CD4-positive, alpha-beta T cell treated with Interleukin-6 at 100 ng/mL for 8 hours (primary cell): ENCODE data around the gene ATP1B3.
"Not testable (repeated sequence)": the region's sequence is repeated elsewhere in the genome, so short reads cannot be mapped to it uniquely, and the experiment has no call there.

Source experiments
- DNase-seq: peaks from one replicate; pipeline ENCODE4 v3.0.0-alpha.2; 2020; ENCODE audit warnings: mixed read lengths, low spot score

ATP1B3 gene

DNA sequence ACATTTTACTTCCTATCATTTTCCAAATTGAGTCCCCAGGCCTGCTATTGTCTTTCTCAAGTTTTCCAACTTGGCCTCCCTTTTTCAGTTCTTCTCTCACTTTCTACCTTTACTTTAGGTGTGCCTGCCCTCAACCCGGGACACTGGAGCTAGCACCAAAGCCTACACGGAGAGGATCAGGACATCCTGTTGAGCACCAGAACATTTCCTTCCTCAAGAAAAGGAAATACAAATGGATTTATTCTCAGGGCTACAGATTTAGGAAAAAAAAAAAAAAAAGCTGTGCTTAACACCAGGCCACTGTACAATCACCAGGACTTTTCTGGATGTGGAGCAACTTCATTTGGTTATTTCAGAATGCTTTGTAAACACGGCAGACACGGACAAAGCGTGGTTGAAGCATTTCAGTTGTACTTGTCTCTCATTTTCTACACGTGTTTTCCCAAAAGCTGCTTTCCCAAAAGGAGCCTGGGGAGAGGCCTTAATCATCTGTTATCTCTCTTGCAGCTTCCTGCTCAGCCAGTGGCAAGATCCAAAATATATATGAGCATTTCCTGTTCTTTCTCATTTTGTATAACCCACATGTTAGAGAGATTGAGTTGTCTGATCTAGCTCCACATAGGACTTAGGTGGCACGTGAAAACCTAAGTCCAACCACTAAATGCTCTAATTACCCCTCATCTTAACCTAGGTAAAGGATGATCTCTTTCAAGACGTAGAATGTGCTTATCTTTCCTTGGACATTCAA, 15.5 kb upstream of the ATP1B3 start:
- DNase-seq = no peak

DNA sequence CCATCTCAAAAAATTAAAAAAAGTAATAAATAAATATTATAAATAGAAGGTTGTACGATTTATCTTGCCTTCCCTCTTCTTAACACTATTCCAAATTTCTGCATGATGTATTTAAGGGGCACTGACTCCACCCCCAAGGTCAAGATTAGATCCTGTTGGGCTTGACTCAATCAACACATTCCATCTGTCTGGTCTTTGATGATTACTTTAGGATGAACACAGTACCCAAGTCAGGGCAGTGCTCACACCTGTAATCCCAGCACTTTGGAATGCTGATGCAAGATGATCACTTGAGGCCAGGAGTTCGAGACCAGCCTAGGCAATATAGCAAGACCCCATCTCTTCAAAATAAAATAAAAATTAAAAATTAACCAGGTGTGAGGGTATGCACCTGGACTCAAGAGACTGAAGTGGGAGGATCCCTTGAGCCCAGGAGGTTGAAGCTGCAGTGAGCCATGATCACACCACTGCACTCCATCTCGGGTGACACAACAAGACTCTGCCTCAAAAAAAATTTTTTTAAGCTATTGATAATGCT, 14.1 kb upstream of the ATP1B3 start:
- DNase-seq = no peak

DNA sequence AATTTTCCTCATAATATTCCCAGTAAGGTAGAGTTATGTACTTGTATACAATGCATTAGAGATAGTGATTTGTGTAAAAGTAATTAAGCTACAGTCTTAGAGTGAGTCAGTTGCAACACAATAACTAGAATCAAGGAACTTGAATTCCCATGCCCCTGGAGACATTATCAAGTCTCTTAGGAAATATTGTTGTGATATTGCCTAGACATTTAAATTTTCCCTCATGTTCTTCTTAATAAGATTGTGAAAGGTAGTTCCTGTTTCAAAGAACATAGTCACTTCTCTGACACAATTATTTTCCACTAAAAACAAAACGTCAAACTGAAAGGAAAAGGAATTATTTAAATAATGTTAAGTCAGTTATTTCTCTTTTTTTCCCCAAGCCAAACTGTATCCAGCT, 13.0 kb upstream of the ATP1B3 start:
- no peak for DNase-seq

DNA sequence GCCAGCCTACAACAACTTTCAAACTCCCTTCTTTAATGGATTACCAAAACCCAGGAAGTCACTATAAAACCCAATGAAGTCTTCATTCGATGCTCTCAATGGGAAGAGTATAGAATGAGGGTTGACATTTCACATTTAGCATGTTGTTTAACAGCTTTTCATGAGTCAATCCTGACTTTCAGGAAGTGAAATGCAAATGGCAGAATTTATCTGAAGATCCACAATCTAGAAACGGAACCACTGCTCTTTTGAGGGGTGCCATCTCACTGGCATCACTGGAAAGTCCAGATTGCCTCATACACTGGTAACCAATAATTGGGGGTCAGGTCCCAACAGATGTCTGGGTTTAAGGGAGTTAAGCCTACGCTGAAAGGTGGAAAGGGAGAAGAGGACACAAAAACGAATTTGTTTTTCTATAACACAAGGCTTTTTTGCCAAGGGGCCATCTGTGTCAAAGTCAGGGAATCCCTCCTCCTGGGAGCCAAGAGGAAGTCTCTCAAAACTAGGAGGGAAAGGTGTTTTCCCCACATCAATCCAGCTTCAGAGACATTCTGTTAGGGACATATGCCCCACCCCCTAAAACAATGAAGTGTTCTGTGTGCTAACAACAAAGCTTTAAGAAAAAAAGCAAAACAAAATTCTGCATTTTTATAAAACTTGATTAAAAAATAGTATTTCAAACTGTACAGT, 12.0 kb upstream of the ATP1B3 start:
- no peak for DNase-seq

DNA sequence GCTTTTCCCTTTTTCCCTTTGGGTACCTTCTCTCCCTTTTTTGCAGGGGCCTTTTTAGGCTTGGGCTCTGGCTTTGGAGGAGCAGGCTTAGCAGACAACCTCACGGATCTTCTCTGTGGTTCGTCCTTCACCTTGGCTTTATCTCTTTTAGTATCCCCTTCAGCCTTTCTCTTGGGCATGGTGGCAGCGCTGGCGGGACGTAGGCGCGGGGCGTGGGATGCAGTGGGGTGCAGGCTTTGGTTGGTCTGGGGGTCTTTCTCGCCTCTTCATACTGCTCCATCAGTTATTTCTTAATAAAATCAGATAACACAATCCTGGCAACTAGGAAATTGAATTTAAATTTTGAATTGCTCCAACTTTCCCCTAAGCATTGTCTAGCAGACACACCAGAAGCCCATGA, 11.3 kb upstream of the ATP1B3 start:
- DNase-seq = no peak

DNA sequence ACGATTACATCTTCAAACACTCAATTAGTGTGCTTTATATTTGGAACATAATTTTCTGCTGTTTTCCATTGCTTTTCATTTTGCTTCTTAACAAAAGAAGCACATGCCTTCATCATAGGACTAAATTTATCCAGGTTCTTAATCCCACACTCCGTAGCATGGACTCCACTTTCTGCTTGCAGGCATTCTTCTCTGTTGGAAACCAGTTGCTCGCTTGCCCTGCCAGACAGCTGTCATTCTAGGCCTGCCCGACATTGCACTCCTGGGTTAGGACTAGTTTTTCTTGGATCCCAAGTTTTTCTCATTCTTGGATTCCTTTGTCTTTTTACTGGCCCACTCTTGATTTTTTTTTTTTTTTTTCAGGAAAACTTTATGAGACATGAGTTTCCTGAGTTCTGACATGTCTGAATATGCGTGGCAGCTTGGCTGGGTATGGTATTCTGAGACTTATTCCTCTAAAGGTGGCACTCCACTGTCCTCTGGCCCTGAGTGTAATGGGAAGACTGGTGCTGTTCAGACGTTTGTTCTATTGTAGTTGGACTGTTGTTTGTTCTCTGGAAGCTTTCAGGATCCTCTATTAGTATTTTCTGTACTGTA, 6.3 kb upstream of the ATP1B3 start:
- DNase-seq = no peak

DNA sequence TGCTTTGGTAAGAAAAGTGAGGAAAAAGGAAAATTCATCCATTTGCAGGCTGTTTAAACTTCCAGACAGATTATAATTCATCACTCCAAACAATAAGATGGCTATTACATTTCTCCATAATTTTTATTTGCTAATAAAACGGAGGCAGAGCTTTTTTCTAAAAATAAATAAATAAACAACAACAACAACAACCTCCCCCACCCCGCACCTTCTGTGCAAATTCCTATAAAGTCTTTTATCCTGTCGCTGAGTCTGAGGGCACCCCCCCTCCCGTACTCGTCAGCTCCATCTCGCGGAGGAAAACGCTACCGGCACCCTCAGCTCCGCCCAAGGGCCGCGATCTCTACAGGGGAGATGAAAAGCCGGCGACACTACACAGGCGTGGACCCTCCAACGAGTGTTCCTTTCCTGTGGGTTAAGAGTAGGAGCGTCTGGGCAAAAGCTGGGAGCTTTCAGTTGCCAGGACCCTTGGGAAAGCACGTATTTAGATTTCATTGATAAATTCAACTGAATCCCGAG, 1.0 kb upstream of the ATP1B3 start:
- DNase-seq = peak; percentile 79

DNA sequence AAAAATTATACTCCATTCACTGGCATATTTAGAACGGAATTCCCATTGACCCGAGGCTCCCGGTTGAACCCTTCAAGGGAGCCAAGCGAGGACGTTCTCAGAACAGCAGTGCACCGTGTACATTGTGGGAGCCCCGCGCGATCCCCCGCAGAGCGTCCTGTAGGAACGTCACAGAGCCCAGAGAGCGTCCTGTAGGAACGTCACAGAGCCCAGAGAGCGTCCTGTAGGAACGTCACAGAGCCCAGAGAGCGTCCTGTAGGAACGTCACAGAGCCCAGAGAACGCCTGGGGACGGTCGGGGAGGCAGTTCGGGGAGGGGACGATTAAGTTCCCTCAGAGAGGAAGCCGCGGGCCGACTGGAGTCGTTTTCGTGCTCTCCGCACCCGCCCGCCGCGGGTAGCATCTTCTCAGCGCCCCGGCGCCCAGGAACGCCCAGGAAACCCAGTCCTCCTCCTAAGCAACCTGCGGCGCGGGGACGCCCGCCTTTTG, 506 bp upstream of the ATP1B3 start:
- DNase-seq = no peak

DNA sequence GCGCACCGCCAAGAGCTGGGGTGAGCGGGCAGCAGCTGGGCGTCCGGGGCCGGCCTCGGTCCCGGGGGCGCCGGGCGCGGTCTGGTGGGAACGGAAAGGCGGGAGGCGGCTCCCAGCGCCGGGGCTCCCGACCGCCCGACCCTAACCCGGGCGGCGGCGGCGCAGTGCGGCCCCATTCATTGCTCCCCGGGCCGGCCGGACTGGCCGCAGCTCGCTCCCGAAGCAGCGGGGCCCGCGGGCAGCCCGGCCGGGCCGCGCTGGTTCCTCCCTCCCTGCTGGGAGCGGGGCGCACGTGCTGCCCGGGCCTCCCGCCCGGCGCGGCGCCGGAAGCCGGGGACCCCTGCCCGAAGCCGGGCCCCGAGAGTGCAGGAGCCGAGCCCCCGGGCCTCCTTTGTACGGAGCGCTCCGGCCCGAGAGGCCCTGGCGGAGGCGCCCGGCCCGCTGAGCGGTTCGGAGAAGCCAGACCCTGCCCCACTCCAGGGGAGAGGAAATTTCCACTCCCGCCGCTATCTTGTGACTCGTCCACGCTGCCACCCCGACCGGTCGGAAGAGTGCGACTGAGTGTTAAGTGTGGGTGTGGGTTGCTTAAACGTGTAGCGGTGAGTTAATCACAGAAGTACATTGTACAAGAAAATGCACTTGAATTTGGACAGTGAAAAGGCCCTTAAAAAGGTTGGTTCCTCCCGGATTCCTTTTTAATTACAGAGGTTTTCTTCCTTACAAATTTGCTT, 613 bp downstream of the ATP1B3 start:
- DNase-seq = peak; percentile 51

DNA sequence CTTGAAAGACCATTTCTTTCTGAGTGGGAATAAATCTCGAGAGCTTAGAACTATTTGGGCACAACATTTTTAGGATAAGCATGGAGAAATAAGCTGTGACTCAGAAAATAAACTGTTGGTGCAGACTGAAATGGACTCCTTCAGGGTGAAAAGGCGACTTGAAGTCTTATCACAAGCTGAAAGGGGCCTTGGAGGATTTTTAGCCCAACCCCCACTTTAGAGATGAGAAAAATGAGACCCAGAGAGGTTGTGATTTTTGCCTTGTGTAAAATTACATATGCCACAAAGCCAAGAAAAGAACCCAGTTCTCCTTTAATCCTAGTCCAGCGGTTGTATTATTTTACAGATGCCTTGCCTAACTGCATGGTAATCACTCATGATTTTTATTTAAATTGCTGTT, 1.5 kb downstream of the ATP1B3 start:
- DNase-seq = no peak

DNA sequence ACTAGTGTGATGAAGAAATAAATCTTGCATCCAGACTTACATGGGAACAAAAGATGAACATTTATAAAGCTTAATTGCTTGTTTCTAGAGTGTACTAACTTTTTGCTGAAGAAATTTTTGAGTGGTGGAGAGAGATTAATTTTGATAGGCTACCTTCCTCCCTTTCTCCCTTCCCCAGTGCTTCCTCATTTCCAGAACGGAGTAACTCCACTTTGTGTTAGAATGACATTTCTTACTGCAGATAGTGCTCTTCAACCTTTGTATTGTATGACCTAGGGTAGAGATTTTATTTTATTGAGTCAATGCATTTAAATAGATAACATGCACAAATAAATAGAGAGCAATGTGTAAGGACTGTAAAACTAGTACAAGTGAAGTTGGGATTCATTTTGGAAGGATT, 1.9 kb downstream of the ATP1B3 start:
- DNase-seq = no peak

DNA sequence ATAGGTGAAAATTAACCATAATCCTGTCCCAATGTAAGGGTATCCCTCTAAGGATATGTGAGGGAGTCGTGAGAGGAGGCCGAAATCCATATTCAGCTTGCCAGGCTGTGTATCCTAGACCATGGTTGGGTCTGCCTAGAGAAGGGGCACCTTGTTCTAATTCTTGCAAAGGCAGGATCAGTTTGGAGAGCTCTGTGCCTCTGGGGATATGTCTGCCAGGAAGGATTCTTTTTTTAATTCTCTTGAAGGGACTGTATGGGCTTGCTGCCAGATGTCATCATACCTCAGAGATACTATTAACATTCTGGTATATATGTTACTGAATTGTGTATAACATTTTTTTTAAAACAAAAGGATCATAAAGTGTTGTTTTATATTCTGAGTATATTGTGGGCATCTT, 2.4 kb downstream of the ATP1B3 start:
- no peak for DNase-seq

DNA sequence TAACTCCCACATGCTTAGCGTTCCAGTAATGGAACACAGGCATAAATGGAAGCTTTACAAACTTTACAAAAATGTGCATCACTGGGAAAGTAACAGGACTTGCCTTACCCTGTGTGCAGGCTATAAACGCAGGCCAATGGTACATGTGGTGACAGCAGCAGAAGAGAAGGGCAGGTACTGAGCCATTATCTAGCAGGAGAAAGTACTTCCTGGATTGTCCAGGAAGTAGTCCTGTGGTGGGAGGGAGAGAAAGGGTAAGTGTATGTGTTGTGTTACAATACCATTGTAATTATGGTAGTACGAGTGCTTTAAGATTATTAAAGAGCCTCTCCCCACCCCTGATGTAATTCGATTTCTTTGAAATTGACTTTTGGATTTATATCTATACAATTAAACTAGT, 5.3 kb downstream of the ATP1B3 start:
- DNase-seq = no peak

DNA sequence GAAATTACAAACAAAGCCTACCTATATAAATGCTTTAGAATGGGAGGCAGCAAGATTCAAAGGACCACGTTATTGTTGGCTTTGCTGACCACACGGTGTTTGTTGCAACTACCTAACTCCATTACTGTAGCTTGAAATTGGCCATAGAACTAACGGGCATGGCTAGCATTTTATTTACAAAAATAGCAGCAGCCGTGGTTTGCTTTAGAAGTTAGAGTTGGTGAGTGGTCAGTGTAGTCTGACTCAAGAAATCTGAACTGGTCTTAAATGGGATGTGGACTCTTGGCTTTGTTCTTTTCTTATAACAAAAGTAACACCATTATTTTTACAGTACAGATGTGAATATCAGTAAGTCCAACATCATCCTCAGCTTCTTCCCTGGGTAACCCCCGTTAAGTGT, 10.6 kb downstream of the ATP1B3 start:
- no peak for DNase-seq

DNA sequence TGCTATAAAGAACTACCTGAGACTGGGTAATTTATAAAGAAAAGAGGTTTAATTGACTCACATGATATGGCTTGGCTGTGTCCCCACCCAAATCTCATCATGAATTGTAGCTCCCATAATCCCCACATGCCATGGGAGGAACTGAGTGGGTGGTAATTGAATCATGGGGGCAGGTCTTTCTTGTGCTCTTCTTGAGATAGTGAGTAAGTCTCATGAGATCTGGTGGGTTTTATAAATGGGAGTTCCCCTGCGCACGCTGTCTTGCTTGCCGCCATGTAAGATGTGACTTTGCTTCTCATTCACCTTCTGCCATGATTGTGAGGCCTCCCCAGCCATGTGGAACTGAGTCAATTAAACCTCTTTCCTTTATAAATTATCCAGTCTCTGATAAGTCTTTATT, 12.1 kb downstream of the ATP1B3 start:
- not testable (repeated sequence) for DNase-seq

DNA sequence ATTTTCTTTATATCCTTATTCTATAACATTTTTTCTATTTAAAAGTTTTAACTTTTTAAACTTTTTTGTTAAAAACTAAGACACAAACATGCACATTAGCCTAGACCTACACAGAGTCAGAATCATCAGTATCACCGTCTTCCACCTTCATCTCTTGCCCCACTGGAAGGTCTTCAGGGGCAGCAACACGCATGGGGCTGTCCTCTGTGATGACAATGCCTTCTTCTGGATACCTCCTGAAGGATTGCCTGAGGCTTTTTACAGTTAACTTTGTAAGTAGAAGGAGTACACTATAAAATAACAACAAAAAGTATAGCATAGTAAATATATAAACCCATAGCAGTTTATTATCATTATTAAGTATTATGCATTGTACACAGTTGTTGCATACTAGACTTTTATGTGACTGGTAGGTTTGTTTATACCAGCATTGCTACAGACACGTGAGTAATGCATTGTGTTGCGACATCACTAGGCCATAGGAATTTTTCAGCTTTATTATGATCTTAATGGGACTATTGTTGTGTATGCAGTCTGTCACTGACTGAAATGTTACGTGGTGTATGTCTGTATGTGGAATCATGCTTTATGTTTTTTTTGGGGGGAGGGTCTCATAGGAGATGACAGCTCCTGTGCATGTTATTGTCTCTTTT, 18.2 kb downstream of the ATP1B3 start:
- no peak for DNase-seq

DNA sequence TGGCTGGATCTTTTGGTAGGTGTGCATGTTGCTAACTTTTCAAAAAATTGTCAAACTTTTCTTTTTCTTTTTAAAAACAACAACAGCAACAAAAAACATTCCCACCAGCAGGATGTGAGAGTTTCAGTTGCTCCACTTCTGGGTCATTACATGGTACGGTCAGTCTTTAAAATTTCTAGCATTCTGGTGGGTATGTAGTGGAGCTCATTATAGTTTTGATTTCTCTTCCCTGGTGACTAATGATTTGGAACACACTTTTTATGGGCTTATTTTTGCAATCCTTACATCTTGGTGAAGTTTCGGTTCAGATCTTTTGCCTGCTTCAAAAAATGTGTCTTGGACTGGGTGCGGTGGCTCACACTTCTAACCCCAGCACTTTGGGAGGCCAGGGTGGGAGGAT, 19.3 kb downstream of the ATP1B3 start:
- no peak for DNase-seq

DNA sequence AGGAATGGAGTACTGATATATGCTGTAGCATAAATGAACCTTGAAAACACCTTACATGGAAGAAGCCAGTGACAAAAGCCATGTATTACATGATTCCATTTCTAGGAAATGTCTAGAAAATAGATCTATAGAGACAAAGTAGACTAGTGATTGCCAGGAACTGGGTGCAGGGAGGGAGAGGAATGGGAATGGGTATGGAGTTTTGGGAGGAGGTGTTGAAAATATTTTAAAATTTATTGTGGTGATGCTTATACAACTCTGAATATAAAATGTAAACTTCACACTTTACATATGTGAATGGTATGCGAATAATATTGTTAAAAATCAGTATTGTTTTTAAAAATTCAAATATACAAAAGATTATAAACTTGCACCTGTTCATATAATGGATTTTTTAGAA, 22.5 kb downstream of the ATP1B3 start:
- no peak for DNase-seq

DNA sequence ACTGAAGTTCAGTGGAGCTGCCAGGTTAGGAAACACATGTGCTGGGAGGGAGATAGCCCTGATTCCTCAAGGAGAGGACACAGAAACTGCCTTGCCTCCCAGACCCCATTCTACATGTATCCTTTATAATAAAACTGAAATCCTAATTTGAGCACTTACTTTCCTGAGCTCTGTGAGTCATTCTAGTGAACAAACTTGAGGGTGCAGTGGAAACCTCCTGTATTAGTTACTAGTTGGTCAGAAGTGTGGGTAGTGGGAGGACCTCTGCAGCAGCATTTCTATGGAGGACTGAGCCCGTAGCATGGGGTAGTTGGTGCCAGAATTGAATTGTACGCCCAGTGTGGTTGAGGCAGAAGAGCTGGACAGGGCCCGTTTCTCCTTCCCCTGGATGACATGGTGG, 23.9 kb downstream of the ATP1B3 start:
- no peak for DNase-seq

DNA sequence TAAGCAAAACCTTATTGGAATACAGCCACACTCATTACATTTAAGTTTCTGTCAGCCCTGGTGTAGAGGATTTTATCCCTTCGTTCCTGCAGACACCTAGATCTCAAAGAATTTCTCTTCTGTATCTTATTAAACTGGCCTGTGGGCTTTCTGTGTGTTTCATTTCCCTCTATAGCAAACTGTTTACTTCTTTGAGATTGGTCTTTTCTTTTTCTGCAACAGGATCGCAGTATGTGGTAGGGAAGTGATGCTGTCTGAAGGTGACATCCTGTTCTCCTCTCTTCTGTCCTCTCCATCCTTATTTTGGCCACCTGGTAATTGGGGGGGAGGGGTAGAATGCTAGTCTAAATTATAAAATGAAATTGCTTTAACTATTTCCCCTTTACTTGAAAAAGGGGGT, 25.5 kb downstream of the ATP1B3 start:
- no peak for DNase-seq

DNA sequence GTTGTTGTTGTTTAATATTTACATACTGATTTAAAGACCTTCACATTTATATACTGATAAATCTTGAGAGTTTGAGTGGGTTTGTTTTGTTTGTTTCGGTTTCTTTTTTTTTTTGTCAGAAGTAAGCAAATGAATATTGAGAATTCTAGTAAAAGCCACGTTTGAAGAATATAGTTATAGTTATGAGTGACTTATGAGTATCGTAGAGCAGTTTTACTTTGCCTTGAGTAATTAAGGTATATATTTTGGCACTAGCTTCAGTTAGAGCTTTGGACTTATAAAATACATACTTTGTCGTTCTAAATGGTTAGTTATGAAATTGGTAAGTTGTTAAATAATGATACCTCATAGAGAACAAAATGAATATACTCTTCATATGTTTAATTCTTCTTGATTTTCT, 27.8 kb downstream of the ATP1B3 start:
- no peak for DNase-seq

DNA sequence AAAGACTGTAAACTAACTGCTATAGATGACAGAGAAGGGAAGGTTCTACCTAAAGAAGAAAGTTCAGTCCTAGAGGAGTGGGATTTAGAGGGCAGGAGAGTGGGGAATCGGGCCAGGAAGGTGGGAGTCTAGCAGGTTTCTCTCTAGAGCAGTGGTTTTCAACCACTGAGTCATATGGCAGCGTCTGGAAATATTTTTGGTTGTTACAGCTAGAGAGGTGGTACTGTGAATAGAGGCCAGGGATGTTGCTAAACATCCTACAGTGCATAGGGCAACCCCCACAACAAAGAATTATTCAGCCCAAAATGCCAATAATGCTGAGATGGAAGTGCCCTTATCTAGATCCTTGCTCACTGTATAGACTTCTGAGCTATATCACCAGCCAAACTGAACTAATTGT, 28.7 kb downstream of the ATP1B3 start:
- no peak for DNase-seq
